Measurements from ENCODE around the gene MPND. TPM values are rescaled to one million over a fixed set of nuclear protein-coding genes. Genes with fewer than 3 reads are reported as not detected.

The MPND gene
- total RNA-seq, 1 experiment from 2014 or later = 22.6 TPM

DNA sequence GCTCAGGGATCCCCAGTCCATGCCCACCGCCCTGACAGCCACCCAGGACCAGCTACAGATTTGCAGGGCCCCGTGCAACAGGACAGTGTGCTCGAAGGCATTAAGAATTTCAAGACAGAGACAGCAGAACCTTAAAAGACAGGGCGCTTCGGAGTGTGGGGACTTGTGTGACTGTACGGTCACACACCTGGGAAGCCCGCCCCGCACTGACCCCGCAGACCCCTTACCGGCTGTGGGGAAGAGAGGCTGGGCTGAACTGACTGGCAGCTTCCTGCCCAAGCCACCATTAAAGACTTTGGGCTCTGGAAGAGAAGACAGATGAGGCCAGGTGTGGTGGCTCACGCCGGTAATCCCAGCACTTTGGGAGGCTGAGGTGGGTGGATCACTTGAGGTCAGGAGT lies 19.1 kb upstream of the MPND start:
- intact Hi-C loops (cut with micrococcal nuclease; ENCODE audit: unreplicated experiment) = no loop called here
- TF ChIP-seq EZH2 (IDR thresholded peaks at IDR 0.05; ENCODE audit: borderline replicate concordance, low read depth, low read length, poor library complexity, severe bottlenecking) (no peak), CTCF (conservative IDR thresholded peaks at IDR 0.05; ENCODE audit: low read depth, low read length) (no peak)
- no TSS peak for BruUV-seq (replicated peaks)
- H3K27ac ChIP-seq (ENCODE audit: low read depth, low read length, poor library complexity, severe bottlenecking) = no peak overlapping the region
- no peak for DNase-seq (ENCODE audit: low spot score)
- POLR2A ChIA-PET (ENCODE audit: low non-redundant PET) = no interaction called here
- H3K4me3 ChIP-seq (ENCODE audit: low read depth, low read length, poor library complexity, severe bottlenecking) = no peak overlapping the region
- no peaks in the 10 kb centered on the region for H3K27me3 ChIP-seq (replicated peaks; ENCODE audit: insufficient read depth, low read depth, low read length, poor library complexity)
- CTCF ChIA-PET = no interaction called here
- H3K36me3 ChIP-seq (ENCODE audit: insufficient read depth, low read length, poor library complexity, severe bottlenecking) = no peaks in the 10 kb centered on the region
- no peaks in the 10 kb centered on the region for H3K9me3 ChIP-seq (ENCODE audit: low read depth, low read length, poor library complexity, severe bottlenecking)
- peaks cover 11% of the 10 kb centered on the region for H3K4me1 ChIP-seq (ENCODE audit: insufficient read depth, low read length, poor library complexity, severe bottlenecking)

GRCh38 chr19:4326215-4326836 lies 17.0 kb upstream of the MPND start:
- no peak overlapping the region for H3K27ac ChIP-seq (ENCODE audit: low read depth, low read length, poor library complexity, severe bottlenecking)
- H3K9me3 ChIP-seq (ENCODE audit: low read depth, low read length, poor library complexity, severe bottlenecking) = no peaks in the 10 kb centered on the region
- H3K27me3 ChIP-seq (replicated peaks; ENCODE audit: insufficient read depth, low read depth, low read length, poor library complexity) = no peaks in the 10 kb centered on the region
- intact Hi-C loops (cut with micrococcal nuclease; ENCODE audit: unreplicated experiment) = no loop called here
- no peak for TF ChIP-seq EZH2 (IDR thresholded peaks at IDR 0.05; ENCODE audit: borderline replicate concordance, low read depth, low read length, poor library complexity, severe bottlenecking)
- no peak for TF ChIP-seq CTCF (conservative IDR thresholded peaks at IDR 0.05; ENCODE audit: low read depth, low read length)
- peak overlapping the region; percentile 44 for H3K4me3 ChIP-seq (ENCODE audit: low read depth, low read length, poor library complexity, severe bottlenecking)
- BruUV-seq (replicated peaks) = no TSS peak
- no peaks in the 10 kb centered on the region for H3K36me3 ChIP-seq (ENCODE audit: insufficient read depth, low read length, poor library complexity, severe bottlenecking)
- no peak for DNase-seq (ENCODE audit: low spot score)
- ChIA-PET POLR2A (ENCODE audit: low non-redundant PET) (no interaction called here), CTCF (no interaction called here)
- peaks cover 11% of the 10 kb centered on the region for H3K4me1 ChIP-seq (ENCODE audit: insufficient read depth, low read length, poor library complexity, severe bottlenecking)

DNA sequence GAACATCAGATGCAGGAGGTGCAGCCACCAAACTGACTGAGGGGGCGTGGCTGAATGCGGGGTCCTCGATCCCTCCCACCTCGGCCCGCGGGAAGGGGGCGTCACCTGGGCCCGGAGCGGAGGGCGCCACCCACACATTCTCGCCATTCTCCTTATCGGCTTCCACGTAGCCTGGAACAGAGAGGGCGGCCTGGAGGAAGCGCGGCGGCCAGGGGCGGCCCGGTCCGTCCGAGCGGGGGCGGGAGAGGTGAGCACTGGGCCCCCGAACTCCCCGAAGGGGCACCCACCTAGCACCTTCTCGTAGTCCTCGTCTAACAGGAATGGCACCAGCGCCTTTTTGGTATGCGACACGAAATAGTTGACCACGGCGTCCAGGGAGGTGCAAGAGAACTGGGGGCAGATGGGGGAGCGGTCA lies 16.5 kb upstream of the MPND start:
- H3K27ac ChIP-seq (ENCODE audit: low read depth, low read length, poor library complexity, severe bottlenecking) = no peak overlapping the region
- no peak for TF ChIP-seq CTCF (conservative IDR thresholded peaks at IDR 0.05; ENCODE audit: low read depth, low read length)
- TF ChIP-seq EZH2 (IDR thresholded peaks at IDR 0.05; ENCODE audit: borderline replicate concordance, low read depth, low read length, poor library complexity, severe bottlenecking) = no peak
- peak; percentile 55 for DNase-seq (ENCODE audit: low spot score)
- intact Hi-C loops (cut with micrococcal nuclease; ENCODE audit: unreplicated experiment) = no loop called here
- peaks cover 11% of the 10 kb centered on the region for H3K4me1 ChIP-seq (ENCODE audit: insufficient read depth, low read length, poor library complexity, severe bottlenecking)
- H3K4me3 ChIP-seq (ENCODE audit: low read depth, low read length, poor library complexity, severe bottlenecking) = peak overlapping the region; percentile 44
- no peaks in the 10 kb centered on the region for H3K36me3 ChIP-seq (ENCODE audit: insufficient read depth, low read length, poor library complexity, severe bottlenecking)
- CTCF ChIA-PET = no interaction called here
- no TSS peak for BruUV-seq (replicated peaks)
- POLR2A ChIA-PET (ENCODE audit: low non-redundant PET) = no interaction called here
- no peaks in the 10 kb centered on the region for H3K27me3 ChIP-seq (replicated peaks; ENCODE audit: insufficient read depth, low read depth, low read length, poor library complexity)
- no peaks in the 10 kb centered on the region for H3K9me3 ChIP-seq (ENCODE audit: low read depth, low read length, poor library complexity, severe bottlenecking)

Measured in A673 (cell line).